GM19467 (cell line): ENCODE measurements around the gene ACIN1.

Source experiments
- ATAC-seq: cut with Tn5 transposase; IDR thresholded peaks from one replicate; pipeline ENCODE4 v1.9.1; 2021; ENCODE audit warnings: mild to moderate bottlenecking, moderate library complexity; ENCODE audit not compliant: unreplicated experiment

Gene ACIN1

DNA sequence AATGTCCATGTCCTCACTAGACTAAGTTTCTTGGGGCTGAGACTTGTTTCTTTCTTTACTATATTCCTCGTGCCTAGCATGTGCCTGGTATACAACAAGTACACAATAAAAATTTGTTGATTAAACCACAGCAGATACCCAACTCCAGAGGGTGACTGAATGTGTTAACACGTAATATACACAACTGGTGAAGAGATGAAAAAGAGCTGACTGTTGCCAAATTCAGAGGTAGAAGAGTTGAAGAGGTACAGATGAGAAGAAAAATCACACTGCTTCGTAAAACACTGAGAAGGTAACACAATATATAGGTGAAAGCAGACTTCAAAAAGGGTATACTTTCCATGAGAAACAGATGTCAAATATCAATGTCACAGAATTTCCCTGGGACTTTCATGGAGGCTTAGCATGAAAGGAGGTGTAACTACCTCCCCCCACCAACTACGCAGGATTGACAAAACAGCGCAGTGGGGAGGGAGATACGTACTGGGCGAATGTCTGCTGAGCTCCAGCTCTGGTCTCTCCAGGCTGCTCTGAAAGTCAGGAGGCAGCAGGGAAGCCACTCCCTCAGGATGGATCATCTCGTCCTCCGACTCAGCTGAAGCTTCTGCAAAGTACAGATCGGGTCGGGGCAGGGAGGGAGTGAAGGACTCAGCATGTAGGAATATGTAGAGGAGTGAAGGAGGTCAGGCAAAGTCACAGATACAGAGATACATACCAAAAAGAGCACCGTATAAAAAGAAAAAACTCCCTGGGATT is 5.3 kb downstream of the ACIN1 start:
- no peak for ATAC-seq

DNA sequence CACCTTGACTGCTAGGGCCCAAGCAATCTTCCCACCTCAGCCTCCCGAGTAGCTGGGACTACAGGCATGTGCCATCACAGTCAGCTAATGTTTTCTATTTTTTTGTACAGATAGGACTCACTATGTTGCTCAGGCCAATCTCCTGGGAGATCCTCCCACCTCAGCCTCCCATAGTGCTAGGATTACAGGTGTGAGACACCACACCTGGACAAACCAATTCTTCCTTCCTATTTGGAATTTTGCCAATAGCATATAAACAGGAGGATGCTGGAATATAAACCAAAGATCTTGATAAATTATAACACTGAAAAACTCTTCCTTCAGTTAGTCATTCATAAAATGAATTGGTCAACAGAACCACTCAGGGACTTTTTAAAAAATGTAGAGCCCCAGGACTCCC is 8.4 kb downstream of the ACIN1 start:
- ATAC-seq, result no peak

DNA sequence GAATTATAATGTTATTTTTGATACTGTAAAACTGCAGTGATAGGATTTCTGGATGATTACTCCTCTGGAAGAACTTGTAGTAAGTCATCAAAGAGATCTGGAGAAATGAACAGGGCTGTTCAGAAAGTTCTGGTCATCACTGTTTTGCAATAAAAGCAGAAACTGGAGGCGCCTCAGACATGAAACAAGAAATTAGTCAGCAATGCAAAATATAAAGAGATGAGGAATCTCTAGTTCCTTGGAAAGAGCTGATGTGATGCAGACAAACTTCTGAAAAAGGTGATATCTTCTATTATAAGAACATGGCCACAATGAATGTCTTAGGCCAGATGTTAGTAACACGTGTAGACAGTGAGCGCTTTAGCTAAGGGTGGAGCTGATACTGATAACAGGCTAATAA is 9.5 kb downstream of the ACIN1 start:
- no peak for ATAC-seq

DNA sequence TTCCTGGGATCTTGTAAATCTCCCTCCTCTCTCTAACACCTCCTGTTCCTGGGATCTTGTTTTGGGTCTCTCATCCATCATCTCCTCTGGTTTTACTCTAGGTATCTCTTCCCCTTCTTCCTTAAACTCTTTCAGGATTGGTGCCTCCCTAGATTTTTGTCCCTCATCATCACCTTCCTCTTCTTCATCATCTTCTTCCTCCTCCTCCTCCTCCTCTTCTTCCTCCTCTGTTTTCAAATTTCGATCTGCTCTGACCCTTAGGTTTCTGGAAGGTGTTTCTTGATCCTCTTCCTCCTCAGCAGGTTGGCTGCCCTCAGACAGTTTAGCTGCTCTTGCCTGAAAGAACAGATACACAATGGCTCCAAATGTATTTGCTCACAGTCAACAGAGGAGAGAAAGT is 14.5 kb downstream of the ACIN1 start:
- no peak for ATAC-seq

DNA sequence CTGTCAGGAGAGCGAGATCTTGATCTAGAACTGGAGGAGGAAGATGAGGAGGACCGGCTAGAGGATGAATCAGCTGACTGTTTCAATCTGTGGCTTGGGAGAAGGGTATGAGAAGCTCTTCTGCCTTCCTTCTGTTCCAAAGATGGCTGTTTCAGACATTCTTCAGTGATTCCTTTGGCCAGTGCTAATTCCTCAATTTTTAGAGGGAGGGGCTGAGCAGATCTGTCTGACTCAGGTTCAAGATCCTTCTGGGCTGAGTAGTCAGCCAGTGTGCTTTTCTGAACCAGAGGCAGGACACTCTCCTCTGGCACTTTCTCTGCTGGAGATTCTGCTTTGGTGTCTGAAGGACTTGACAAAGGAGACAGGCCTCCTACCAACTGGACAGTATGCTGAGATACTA is 15.2 kb downstream of the ACIN1 start:
- no peak for ATAC-seq

DNA sequence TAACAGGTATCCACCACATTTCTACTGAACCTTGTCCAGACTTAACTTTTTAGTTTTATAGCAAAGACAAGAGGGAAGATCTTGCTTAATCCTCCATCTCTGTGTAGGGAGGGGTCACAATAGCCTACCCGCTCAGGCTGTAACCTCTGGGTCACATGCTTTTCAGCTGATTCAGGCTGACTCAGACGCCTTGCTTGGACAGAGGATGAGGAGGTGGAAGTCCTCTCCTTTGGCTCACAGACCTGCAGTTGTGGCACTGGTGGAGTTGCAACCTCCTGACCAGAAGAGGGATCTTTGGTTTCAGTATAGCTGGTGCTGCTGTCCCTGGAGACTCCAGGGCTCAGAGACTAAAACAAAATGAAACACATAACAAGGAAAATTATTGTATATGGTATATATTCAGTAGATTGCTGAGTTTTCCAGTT is 16.2 kb downstream of the ACIN1 start:
- ATAC-seq, result no peak

DNA sequence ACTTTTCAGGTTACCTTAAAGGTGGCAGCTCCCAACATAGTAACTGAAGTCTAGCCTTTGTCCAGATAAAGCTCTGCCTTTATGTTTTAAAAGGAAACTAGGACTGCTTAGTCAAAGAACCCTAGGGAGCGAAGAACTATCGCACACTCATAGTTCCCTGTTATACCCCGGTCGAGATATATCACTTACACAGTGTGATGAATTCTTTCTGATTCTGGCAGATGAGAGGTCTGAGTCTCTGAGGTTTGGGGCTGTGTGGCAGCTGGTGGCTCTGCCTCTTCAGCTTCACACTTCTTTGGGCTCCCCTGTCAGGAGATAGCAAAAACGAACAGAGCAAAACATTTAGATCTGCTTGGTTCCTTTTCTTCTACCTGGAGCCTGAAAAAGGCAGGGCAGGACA is 17.0 kb downstream of the ACIN1 start:
- ATAC-seq, result no peak

DNA sequence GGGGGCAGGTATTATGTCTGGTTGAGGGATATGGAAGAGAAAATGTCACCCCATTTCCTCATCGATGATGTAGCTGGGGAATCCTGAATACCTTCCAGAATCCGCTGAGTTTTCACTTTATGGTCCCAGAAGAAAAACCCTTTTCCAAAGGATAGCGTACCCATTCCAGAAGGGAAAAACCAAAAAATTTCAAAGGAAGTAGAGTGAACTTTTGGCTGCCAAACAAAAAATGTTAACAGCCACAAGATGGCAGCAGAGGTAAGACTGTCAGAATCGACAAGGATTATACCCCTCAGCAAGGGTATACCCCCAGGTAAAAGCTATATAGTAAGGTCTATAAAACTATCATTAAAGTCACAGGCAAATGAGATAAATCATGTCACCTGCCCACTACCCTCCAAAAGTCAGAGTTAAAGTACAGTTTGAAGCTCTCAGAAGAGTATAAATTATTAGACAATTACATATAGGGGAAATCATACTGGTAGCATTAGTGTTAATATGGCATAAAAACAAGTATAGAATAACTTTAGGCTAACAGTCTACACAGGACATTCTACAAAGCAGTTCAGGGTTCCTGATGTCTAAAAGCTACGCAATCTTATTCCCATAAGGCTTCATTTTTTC is 18.0 kb downstream of the ACIN1 start:
- no peak for ATAC-seq

DNA sequence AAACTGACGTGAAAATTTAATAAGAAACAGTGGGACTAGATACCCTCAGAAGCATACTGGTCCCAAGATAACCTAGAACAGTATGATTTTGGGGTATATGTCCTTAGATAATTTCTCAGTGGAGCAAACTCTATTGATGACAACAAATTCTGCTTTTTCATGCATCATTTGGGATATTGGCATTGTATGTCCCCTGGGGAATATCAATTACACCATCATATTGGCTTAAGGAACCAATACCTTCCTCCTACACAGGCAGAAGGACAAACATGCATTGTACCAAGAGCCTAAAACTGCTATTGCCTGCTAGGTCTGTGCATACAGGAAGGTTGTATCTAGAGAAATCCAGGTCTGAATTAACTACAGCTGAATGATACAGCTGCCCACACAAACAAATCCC is 20.0 kb downstream of the ACIN1 start:
- ATAC-seq, result no peak

DNA sequence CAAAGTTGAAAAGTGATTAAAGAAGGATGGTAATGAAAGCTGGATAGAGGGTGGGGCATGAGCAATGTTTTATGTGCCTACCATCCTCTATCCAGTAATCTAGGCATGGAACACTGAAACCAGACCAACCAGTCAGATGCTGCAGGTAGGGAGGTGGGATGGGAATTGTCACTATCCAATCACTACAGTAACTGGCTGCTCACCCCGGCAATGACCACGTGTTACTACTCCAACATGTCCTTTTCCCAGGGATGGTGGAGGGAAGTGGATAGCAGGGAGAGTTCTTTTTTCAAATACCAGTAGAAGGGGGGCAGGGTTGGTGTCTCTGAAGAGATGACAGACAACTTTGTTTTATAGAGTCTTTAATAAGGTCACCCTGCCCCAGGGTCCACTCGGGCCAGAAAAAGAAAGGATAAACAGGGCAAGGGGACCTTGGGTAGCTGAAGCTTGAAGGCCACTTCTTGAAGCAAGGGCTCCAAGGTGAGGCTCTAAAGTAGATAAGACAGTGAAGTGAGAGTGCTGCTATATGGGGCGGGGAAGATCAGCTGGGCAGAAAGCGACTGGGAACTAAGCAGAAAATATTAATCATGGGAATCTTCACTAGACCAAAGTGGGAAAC is 22.9 kb downstream of the ACIN1 start:
- ATAC-seq, result no peak

DNA sequence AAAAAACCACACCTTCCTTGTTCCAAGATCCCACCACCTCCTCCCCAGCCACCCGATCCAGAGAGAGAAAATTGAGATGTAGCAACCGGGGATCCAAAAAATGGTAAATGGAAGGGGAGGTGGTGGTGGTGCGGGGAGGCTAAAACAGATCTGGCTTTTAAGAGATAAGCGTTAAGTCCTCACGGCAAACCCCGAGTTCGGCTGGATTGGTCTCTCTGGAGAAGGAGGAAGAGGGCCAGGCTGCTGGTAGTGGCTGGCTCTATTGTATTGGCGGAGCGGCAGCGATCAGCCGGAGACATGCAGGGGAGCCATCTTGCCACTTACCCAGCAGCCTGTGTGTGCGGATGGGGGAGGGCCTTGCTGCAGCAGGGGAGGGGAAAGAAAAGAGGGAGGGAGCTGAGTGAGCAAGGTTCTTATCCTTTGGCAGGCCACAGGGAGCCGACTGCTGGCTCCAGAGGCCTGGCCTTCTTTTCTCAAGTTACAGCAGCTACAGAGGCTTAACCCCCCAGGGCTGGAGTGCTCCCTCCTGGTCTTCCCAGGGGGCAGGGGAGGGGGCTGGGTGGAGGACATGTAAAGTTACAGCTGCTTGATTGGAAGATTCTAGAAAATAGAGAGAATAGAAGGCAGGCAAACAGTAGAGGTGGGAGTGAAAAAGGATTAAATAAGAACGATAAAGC is 23.6 kb downstream of the ACIN1 start:
- peak; percentile 72 for ATAC-seq

DNA sequence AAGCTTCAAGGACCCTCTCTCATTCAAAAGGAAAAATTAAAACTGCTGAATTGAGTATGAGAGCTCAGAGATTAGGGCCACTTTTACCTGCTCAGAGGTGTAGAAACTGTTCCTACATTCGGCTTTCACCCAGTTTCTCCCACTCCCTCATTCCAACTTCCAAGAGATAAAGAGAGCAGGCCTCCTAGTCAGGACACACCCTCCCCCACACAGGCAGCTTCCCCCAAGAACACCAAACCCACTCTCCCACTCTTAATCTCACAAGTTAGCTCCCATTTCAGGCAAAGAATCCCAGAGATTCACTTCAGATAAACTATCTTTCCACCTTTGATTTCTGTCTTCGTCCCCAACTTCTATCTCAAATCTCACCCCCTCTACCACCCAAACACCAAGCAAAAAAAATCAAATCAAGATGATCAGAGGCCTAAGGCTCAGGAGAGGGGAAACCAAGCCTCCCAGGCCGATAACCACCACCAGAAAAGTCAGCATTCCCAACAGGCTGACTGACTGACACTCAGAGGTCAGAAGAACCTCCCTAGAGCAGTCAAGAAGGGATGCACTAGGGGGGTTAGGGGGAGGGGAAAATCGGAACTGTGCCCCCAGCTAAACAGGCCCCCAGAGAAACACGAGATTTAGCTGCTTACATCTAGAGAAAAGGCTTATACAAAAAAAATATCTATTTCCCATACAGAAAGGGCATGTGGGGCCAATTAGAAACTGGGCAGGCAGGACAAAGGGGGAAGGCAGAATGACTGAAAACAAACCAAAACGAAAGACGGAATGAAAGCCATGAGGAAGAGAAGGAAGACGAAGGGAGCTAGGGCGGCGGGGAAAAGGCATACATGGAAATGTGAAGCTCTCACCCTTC is 24.4 kb downstream of the ACIN1 start:
- no peak for ATAC-seq

DNA sequence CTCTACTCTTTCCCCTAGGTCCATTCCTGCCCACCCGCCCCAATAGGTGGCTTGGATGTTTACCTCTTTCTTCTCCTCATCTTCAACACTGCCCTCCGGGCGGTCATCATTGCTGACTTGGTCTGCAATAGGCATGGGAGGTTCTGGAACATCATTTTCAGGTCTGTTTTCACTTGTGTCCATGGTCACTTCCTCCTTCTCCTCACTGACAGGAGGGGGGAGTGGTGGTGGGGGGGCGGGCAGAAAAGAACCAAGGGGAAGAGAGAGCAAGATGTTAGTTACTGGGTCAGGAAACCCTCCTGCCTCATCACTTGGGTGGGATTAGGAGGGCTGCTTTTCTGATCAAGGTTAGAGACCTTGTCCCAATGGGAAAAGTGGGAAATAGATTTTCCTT is 25.5 kb downstream of the ACIN1 start:
- ATAC-seq, result no peak

DNA sequence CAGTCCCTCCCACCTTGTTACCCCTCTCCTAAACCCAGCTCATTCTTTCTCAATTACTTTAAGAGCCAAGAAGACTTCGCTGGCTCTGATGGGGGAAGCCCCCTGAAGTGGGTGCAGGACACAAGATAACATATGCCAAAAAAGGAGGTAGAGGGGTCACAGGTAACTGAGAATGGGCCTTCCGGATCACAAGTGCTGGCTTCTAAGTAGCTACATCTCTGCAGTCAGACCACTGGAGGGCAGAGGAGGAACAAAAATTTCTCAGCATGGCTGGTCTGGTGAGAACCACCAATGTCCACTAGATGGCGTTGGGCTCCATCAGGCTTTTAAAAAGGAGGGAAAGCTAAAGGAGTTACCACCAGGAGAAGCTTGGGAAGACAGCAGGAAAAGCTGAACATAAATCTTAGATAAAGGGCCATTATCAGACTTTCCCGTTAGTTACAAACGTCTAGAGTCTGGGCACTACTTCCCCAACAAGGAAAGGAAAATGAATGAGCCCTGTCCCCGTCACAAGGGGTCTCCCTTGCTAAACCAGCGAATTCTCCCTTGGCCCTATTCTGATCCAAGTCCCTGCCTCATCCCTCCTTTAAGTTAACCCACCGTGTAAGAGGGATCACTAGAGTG is 26.0 kb downstream of the ACIN1 start:
- ATAC-seq, result peak; percentile 63

DNA sequence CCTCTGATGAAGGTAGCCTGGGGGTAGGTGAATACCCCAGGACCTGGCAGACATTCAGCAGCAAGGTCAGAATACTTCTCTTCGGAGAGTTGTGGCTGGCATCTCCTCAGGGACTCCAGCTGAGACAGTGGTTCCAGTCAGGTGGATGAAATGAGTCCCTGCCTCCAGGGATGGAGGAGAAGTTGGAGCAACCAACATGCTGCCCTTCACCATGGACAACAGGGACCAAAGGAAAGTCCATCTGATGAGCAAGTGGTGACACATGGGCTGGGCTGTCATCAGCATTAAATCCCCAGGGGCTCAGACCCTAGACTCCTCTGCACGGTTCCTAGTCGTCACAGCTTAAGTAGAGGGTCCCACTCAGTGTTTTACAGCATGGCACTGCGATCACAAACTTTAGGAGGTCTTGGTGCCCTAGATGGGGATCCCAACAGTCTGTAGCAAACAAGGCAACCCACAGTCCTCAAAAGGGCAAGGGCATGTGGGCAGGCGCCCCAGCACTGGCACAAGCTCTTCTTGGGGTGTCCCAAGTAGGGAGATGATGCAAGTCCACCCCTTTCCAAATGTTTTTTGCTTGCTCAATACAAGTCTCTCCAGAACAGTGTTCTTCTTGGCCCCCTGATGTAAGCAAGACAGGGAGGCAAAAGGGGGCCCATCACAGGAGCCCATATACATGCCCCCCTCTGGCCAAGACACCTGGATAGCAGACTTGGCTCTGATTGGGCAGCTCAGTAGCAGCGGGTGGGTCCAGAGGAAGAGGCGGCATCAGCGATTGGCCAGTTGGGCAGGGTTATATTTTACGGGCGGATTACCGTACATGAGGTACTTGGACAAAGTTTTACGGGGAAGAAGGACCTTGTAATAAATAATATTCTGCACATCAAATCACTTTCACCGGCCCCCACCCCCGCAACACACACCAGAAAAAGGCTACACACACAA is 26.8 kb downstream of the ACIN1 start:
- ATAC-seq, result no peak

DNA sequence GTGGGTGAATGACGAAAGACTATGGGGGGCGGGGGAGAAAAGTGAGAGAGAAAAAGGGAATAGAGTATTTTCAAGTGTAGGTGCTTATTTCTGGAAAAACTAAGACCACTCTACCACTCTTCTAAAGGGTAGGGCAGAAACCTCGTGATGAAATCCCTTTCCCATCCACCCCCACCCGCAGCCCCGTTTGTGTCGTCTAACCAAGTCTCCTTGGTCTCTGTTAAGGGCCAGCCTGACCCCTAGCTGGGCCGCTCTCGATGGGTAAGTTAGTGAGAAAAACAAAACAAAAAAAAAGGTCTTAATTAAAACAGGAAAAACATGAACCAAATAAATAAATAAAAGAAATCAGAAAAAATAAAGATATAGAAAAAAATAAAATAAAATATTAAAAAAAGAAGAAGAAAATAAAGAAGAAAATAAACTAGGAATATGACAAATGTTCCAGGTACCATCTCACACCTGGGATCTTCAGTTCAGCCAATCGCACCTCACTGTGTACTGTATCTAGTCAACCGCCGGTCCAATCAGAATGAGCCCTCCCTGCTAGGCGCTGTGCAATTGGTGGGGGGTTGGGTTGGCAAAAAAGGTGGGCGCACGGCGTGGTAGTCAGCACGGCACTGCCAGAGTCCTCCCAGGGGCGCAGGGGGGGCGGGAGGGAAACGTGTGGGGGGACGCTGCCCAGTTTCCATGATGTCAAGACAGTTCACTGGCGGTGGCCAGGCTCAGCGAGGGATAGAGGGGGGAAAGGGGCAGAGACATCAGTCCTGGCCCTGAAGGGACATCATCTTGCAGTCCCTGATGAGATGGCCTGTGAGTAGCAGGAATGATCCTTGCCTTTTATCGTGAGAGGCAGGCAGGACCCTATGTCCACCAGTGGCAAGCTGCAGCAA is 27.8 kb downstream of the ACIN1 start:
- no peak for ATAC-seq

DNA sequence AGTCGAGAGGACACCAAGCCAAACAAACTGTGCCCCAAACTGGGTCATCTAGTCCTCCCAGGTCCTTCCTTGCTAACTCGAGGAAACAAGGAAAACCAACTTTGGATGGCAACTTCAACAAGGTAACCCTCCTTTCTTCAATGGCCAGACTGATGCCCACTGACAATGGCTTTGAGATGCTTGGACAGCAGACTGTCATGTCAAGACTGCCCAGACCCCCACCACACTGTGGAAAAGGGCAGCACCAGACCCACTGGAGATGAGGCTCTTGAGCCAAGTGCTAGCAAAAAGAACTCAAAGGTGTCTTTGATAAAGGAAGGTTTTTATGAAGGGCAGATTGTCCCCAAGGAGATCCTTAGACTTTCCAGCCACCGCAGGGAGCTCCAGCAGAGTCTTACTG is 28.6 kb downstream of the ACIN1 start:
- ATAC-seq, result no peak

DNA sequence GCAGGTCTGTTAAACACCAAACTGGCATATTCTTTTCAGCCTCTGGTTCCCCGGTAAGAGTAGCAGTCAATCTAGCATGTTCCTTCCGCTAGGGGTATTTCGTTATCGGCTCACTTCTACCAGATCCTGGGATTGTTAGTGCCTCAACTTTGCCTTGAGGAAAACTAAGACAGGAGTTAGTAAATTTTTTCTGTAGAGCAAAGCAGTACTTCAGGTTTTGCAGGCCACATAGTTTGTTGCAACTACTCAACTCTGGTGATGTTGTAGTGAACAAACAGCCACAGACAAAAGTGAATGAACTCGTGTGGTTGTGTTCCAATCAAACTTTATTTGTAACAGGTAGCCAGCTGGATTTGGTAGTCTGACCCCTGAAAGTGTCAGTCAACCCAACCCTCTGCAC is 31.3 kb downstream of the ACIN1 start:
- no peak for ATAC-seq
